HG02588 (cell line): ENCODE data around the gene GON4L.
"Not testable (repeated sequence)": the region's sequence is repeated elsewhere in the genome, so short reads cannot be mapped to it uniquely, and the experiment has no call there.

ENCODE experiments used
- ATAC-seq: cut with Tn5 transposase; IDR thresholded peaks from one replicate; pipeline ENCODE4 v1.9.1; 2021; ENCODE audit warnings: mild to moderate bottlenecking, moderate library complexity; ENCODE audit not compliant: unreplicated experiment

Gene GON4L

DNA sequence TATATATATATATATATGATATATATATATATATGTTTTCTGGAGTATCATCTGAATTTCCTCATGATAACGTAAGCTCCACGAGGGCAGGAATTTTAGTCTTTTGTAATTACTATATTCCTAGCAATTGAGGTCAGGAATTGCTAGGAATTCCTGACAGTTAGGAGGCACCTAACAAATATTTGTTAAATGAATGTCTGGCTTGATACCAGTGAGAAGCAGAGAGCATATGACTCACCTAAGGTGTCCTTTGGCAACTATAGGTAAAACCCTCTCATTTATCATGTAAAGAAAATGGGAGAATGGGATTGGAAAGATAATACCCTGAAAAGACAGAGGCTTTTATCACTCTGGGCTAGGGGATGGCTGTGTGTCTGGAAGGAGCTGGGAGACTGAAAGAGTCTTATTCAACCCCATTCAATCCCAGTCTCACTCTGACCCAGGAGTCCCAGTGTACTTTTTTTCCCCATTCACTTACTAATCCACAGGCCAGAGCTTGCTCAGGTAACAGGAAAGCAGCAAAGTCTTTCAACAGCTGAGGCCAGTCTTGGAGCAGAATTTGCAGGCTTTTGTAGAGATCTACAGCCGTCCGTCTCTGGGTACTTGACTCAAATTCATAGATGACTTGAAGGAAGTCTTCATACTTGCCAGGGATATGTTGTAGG, 96.9 kb downstream of the GON4L start:
- ATAC-seq, result no peak

- not testable (repeated sequence) for ATAC-seq
Measured at GRCh38 chr1:155759017-155759416, 98.0 kb downstream of the GON4L start.

DNA sequence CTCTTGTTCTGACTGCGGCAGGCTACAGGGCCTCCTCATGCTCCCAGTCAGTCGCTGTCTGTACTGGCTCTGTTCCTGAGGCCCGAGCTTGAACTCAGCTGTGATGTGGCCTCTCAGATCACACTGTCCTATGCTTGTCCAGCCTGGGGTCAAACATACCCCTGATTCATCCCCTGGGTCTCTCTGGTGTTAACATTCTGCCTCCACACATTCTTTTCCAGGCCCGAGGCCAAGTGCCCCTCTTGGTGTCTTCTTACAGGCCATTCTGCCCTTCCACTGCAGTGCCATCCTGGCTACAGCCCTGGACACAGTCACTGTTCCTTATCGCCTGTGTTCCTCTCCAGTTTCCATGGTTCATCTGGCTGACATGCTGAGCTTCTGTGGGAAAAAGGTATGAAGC, 108.9 kb downstream of the GON4L start:
- not testable (repeated sequence) for ATAC-seq

GRCh38 chr1:155747586-155747985, 109.4 kb downstream of the GON4L start:
- not testable (repeated sequence) for ATAC-seq

GRCh38 chr1:155745284-155746228, 111.5 kb downstream of the GON4L start:
- ATAC-seq, result peak; percentile 92

DNA sequence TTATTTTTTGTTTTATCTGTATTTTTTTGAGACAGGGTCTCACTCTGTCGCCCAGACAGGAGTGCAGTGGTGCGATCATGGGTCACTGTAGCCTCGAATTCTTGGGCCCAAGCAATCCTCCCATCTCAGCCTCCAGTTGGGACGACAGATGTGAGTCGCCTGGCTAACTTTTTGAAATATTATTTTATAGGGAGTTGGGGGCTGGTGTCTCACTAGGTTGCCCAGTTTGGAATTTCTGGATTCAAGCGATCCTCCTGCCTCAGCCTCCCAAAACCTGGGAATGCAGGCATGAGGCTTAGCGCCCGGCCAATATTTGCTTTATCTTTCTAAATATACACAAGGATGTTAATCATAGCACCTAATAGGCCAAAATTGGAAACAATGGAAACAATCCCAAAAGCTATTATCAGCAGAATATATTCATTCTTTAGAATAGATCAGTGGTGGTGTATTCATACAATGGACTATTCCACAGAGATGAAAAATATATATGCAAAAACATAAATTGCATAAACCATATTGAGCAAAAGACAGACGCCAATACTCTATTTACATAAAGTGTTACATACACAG, 112.2 kb downstream of the GON4L start:
- no peak for ATAC-seq

GRCh38 chr1:155741908-155742307, 115.1 kb downstream of the GON4L start:
- ATAC-seq, result no peak

GRCh38 chr1:155740995-155741394, 116.0 kb downstream of the GON4L start:
- ATAC-seq, result no peak

DNA sequence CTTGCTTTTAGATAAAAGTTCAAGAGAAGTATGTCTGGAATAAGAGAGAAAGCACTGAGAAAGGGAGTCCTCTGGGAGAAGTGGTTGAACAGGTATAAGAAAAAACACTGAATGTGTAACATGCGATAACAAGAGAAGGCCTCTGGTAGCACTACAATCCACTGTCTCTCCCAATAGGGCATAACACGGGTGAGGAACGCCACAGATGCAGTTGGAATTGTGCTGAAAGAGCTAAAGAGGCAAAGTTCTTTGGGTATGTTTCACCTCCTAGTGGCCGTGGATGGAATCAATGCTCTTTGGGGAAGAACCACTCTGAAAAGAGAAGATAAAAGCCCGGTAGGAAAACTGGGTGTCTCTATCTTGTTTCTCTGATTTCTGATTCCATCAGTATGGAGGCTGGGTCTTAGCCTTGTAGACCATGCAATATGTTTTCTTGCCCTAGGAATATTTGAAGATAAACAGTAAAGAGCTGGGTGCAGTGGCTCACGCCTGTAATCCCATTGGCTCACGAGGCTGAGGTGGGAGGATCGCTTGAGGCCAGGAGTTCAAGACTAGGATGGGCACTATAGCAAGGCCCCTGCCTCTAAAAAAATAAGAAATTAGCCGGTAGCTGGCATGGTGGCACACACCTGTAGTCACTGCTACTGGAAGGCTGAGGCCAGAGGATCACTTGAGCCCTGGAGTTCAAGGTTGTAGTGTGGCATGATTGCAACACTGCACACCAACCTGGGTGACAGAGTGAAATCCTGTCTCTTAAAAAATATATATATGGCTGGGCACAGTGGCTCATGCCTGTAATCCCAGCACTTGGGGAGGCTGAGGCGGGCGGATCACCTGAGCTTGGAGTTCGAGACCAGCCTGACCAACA, 127.7 kb downstream of the GON4L start:
- ATAC-seq, result no peak

- no peak for ATAC-seq
Measured at GRCh38 chr1:155725142-155725541, 131.9 kb downstream of the GON4L start.

- ATAC-seq, result no peak
Measured at GRCh38 chr1:155719703-155720102, 137.3 kb downstream of the GON4L start.

- not testable (repeated sequence) for ATAC-seq
Measured at GRCh38 chr1:155718524-155719115, 138.4 kb downstream of the GON4L start.

DNA sequence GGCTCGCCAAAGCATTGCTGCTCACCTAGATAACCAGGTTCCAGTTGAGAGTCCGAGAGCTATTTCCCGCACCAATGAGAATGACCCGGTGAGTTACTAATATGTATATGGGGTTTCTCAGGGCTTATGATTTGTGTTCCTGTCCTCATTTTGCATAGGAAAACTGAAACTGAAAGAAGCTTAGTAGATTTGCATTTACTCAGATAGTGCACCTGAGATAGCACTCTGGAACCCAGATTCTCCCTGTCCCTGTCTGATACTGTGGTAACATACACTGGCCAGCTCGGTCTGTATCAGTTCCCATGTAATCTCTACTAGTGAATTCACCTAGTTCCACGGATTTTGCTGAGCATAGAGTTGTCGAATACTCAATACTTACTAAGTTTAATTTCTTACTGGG, 140.0 kb downstream of the GON4L start:
- ATAC-seq, result no peak

DNA sequence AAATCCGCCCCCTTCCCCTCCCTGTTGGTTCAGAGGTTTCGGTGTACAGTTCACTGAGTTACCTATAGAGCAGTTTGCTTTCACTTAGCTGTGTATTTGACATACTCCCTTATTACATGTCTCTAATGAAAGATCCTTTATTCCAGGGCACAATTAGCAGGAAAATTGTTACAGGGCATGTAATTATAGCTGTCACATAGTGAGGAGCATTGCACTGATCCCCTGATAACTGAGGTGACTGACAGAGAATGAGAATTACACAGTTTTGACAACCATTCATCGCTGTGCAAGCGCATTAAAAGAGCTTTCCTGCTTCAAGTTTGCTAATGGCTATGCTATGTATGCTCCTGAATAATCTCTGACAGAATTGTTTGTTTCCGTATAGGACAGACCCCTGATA, 141.2 kb downstream of the GON4L start:
- no peak for ATAC-seq

GRCh38 chr1:155715056-155715455, 142.0 kb downstream of the GON4L start:
- ATAC-seq, result not testable (repeated sequence)

- ATAC-seq, result no peak
Measured at GRCh38 chr1:155713075-155713474, 143.9 kb downstream of the GON4L start.

- not testable (repeated sequence) for ATAC-seq
Measured at GRCh38 chr1:155712636-155713035, 144.4 kb downstream of the GON4L start.

GRCh38 chr1:155711457-155711856, 145.6 kb downstream of the GON4L start:
- ATAC-seq, result not testable (repeated sequence)

- ATAC-seq, result no peak
Measured at GRCh38 chr1:155709391-155709790, 147.6 kb downstream of the GON4L start.

GRCh38 chr1:155706139-155706538, 150.9 kb downstream of the GON4L start:
- no peak for ATAC-seq
